Body of pancreas (tissue), 4 donors: ENCODE data around the gene MREG.

Experiments used
- POLR2A ChIP-seq, 3 donors: fragments of 450-650 bp; IDR thresholded peaks; one replicate each; pipeline ENCODE4 v1.6.1; 2016; ENCODE audit warnings: antibody characterized with exemption in 3 of 3, mild to moderate bottlenecking in 2 of 3
- TF ChIP-seq, protein P1 (sequence below), 7 experiments: fragments of 450-650 bp in 4 of 7; fragments of 200-600 bp in 3 of 7; sonication (generic) in 3 of 7; IDR thresholded peaks; one replicate each; pipeline ENCODE4 v1.5.1; 2016 to 2019; ENCODE audit warnings: antibody characterized with exemption in 7 of 7

DNA sequence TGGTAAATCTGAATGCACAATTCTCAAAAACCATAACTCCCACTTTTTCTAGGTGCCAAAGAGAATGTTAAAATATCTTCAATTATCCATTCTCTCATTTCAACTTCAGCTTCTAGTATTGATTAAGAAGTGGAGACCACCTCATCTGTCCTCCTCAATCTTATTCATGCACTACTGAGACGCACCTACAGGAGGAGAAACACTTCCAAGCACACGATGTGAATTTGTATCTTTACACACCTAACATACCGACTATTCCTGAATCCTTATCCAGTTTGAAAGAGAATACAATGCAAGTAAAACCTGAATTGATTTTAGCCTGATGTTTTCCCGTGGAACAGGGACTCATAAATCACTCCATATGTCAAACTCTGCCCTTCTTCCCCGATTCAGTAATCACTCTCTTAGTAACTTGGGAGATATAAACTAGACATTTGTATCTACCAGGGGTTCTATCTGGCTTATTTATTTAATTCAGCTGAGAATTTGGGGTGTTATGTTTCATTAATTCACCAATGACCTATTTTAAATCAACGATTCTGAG is 101.0 kb downstream of the MREG start:
- TF ChIP-seq, protein P1, sequence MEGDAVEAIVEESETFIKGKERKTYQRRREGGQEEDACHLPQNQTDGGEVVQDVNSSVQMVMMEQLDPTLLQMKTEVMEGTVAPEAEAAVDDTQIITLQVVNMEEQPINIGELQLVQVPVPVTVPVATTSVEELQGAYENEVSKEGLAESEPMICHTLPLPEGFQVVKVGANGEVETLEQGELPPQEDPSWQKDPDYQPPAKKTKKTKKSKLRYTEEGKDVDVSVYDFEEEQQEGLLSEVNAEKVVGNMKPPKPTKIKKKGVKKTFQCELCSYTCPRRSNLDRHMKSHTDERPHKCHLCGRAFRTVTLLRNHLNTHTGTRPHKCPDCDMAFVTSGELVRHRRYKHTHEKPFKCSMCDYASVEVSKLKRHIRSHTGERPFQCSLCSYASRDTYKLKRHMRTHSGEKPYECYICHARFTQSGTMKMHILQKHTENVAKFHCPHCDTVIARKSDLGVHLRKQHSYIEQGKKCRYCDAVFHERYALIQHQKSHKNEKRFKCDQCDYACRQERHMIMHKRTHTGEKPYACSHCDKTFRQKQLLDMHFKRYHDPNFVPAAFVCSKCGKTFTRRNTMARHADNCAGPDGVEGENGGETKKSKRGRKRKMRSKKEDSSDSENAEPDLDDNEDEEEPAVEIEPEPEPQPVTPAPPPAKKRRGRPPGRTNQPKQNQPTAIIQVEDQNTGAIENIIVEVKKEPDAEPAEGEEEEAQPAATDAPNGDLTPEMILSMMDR (IDR thresholded peaks at IDR 0.05): no peak
- TF ChIP-seq POLR2A (IDR thresholded peaks at IDR 0.05): no peak
